ENCODE data around the gene ADARB2. TPM values are rescaled to one million over a fixed set of nuclear protein-coding genes. Genes with fewer than 3 reads are reported as not detected.

ADARB2 gene
- total RNA-seq, 2 donors from 2014 or later = 1.1 to 1.8 TPM

GRCh38 chr10:1400101-1401070 lies 336.9 kb downstream of the ADARB2 start:
- peaks cover 12% of the 10 kb centered on the region for H3K4me1 Mint-ChIP-seq
- Histone ChIP-seq H3K36me3 (ENCODE audit: control insufficient read depth, insufficient read depth, low read length) (no peaks in the 10 kb centered on the region), H3K4me3 (ENCODE audit: low read length) (no peak overlapping the region), H3K27me3 (ENCODE audit: control insufficient read depth, insufficient read depth, low read length, poor library complexity, severe bottlenecking) (no peaks in the 10 kb centered on the region), H3K4me1 (ENCODE audit: control insufficient read depth, insufficient read depth, low read length) (no peaks in the 10 kb centered on the region), H3K9me3 (ENCODE audit: control insufficient read depth, low read length) (no peaks in the 10 kb centered on the region), H3K9ac (ENCODE audit: extremely low read depth, low read length, poor library complexity, severe bottlenecking) (no peak overlapping the region), H3K27ac (ENCODE audit: low read depth, low read length) (no peak overlapping the region)
- H3K36me3 Mint-ChIP-seq (ENCODE audit: low read depth) = no peaks in the 10 kb centered on the region
- H3K27ac Mint-ChIP-seq = no peak overlapping the region
- DNase-seq = peak; percentile 42
- H3K9me3 Mint-ChIP-seq = no peaks in the 10 kb centered on the region
- no peak overlapping the region for H3K4me3 Mint-ChIP-seq
- WGBS, 2 experiments (ENCODE audit: insufficient coverage in 1 of 2, insufficient read length in 1 of 2) = 91 to 92% methylated on average over 25 to 30 of the region's 30 CpGs
- no peak for TF ChIP-seq CTCF (conservative IDR thresholded peaks at IDR 0.05)
- H3K27me3 Mint-ChIP-seq (ENCODE audit: insufficient read depth) = no peaks in the 10 kb centered on the region

GRCh38 chr10:1399431-1400100 lies 337.8 kb downstream of the ADARB2 start:
- DNase-seq = peak; percentile 47
- peaks cover 12% of the 10 kb centered on the region for H3K4me1 Mint-ChIP-seq
- H3K27ac ChIP-seq (ENCODE audit: low read depth, low read length) = no peak overlapping the region

More at GRCh38 chr10:1399431-1400100, 337.8 kb downstream of the ADARB2 start:
- Histone ChIP-seq H3K36me3 (ENCODE audit: control insufficient read depth, insufficient read depth, low read length) (no peaks in the 10 kb centered on the region), H3K9me3 (ENCODE audit: control insufficient read depth, low read length) (no peaks in the 10 kb centered on the region), H3K4me1 (ENCODE audit: control insufficient read depth, insufficient read depth, low read length) (no peaks in the 10 kb centered on the region), H3K27me3 (ENCODE audit: control insufficient read depth, insufficient read depth, low read length, poor library complexity, severe bottlenecking) (no peaks in the 10 kb centered on the region), H3K4me3 (ENCODE audit: low read length) (no peak overlapping the region), H3K9ac (ENCODE audit: extremely low read depth, low read length, poor library complexity, severe bottlenecking) (no peak overlapping the region)
- H3K36me3 Mint-ChIP-seq (ENCODE audit: low read depth) = no peaks in the 10 kb centered on the region
- no peak overlapping the region for H3K27ac Mint-ChIP-seq
- H3K4me3 Mint-ChIP-seq = no peak overlapping the region
- no peaks in the 10 kb centered on the region for H3K27me3 Mint-ChIP-seq (ENCODE audit: insufficient read depth)
- TF ChIP-seq CTCF (conservative IDR thresholded peaks at IDR 0.05) = no peak
- H3K9me3 Mint-ChIP-seq = no peaks in the 10 kb centered on the region
- 80 to 100% methylated on average over 3 to 11 of the region's 11 CpGs for WGBS, 2 experiments (ENCODE audit: insufficient coverage in 1 of 2, insufficient read length in 1 of 2)
